ENCODE measurements around the gene FGD3.

The FGD3 gene

DNA sequence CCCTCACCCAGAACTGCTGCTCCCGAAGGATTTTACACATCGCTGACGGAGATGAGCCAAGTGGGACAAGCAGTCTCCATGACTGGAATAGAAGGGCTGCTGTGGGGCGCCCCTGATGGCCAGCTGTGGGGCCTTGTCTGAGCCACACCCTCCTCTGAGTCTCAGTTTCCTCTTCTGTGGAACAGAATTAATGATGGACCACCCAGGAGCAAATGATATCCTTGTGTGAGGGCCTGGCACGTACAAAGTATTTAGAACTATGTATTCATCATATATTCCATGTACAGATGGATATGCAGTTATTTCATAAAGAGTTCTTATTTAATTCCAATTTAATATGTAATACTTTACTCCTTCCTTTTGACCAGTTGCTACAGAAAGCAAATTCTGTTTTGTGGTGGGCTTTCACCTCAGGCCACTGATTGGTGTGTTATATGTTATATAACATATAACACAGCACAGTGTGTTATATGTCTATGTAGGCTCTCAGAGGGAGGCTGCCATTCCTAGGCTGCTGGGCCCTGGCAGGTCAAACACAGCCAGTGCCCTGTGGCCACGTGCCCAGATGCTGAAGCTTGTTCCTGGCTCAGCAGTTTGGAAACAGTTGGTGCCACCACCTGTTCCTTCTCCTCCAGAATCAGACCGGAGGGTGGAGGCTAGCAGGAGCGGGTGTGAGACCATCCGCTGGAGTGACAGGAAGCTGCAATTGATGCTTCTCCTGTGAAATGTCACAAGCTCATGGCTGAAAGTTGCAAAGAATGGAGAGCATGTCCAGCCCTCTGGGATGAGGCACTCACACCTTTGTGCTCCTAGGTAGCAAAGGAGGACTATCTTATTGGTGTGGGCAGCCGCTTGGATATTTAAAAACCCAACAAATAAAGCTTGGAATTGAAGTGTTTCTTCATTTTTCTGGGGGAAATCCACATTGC is 4.4 kb upstream of the FGD3 start:
- H3K27me3 ChIP-seq (ENCODE audit: control insufficient read depth, low read length): peaks cover 23% of the 10 kb centered on the region
- TF ChIP-seq, protein P1, sequence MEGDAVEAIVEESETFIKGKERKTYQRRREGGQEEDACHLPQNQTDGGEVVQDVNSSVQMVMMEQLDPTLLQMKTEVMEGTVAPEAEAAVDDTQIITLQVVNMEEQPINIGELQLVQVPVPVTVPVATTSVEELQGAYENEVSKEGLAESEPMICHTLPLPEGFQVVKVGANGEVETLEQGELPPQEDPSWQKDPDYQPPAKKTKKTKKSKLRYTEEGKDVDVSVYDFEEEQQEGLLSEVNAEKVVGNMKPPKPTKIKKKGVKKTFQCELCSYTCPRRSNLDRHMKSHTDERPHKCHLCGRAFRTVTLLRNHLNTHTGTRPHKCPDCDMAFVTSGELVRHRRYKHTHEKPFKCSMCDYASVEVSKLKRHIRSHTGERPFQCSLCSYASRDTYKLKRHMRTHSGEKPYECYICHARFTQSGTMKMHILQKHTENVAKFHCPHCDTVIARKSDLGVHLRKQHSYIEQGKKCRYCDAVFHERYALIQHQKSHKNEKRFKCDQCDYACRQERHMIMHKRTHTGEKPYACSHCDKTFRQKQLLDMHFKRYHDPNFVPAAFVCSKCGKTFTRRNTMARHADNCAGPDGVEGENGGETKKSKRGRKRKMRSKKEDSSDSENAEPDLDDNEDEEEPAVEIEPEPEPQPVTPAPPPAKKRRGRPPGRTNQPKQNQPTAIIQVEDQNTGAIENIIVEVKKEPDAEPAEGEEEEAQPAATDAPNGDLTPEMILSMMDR (IDR thresholded peaks at IDR 0.05; ENCODE audit: low read depth, low read length, poor library complexity, severe bottlenecking): no peak
- TF ChIP-seq EZH2phosphoT487 (IDR thresholded peaks at IDR 0.05; ENCODE audit: borderline replicate concordance, low read length): no peak
- no peaks in the 10 kb centered on the region for H3K9me3 ChIP-seq (ENCODE audit: control insufficient read depth, insufficient read depth, low read length)
- H4K20me1 ChIP-seq (ENCODE audit: control insufficient read depth, insufficient read depth, low read depth, low read length): no peaks in the 10 kb centered on the region
- no peak overlapping the region for H3K4me2 ChIP-seq (ENCODE audit: low read length)
- H3K4me3 ChIP-seq (ENCODE audit: low read length): no peak overlapping the region
- no peaks in the 10 kb centered on the region for H3K36me3 ChIP-seq (ENCODE audit: control insufficient read depth, low read length)
- H3K9me2 ChIP-seq (replicated peaks; ENCODE audit: control insufficient read depth, low read length): no peaks in the 10 kb centered on the region
- H3F3A ChIP-seq (ENCODE audit: control insufficient read depth, insufficient read depth): no peaks in the 10 kb centered on the region
- H3K79me2 ChIP-seq (ENCODE audit: control insufficient read depth, low read length): no peaks in the 10 kb centered on the region
- H3K4me1 ChIP-seq (ENCODE audit: control insufficient read depth, low read length): no peaks in the 10 kb centered on the region
- no peak overlapping the region for H3K27ac ChIP-seq (ENCODE audit: low read depth, low read length)

DNA sequence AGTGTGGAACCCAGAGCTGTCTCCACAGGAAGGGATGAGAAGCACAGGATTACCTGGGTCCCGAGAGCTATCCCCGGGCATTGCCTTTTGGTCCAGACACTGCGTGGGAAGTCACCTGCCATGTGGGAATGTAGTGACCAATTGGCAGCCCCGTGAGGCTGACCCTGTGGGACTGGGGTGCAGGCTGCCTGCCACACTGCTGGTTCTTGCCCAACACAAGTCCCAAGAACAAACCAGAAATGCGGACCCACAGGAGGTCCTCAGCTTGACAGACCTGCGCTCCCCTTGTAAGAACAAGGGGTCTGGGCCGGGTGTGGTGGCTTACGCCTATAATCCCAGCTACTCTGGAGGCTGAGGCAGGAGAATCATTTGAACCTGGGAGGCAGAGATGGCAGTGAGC is 2.4 kb upstream of the FGD3 start:
- H3K27me3 ChIP-seq (ENCODE audit: control insufficient read depth, low read length): peaks cover 30% of the 10 kb centered on the region
- no peak overlapping the region for H3K4me3 ChIP-seq (ENCODE audit: low read length)
- H3K4me1 ChIP-seq (ENCODE audit: control insufficient read depth, low read length): no peaks in the 10 kb centered on the region
- no peak overlapping the region for H3K27ac ChIP-seq (ENCODE audit: low read depth, low read length)
- H3K9me3 ChIP-seq (ENCODE audit: control insufficient read depth, insufficient read depth, low read length): no peaks in the 10 kb centered on the region
- no peaks in the 10 kb centered on the region for H4K20me1 ChIP-seq (ENCODE audit: control insufficient read depth, insufficient read depth, low read depth, low read length)
- TF ChIP-seq, protein P1 (IDR thresholded peaks at IDR 0.05; ENCODE audit: low read depth, low read length, poor library complexity, severe bottlenecking): no peak
- TF ChIP-seq EZH2phosphoT487 (IDR thresholded peaks at IDR 0.05; ENCODE audit: borderline replicate concordance, low read length): no peak
- H3K79me2 ChIP-seq (ENCODE audit: control insufficient read depth, low read length): no peaks in the 10 kb centered on the region
- H3K9me2 ChIP-seq (replicated peaks; ENCODE audit: control insufficient read depth, low read length): no peaks in the 10 kb centered on the region
- H3K4me2 ChIP-seq (ENCODE audit: low read length): no peak overlapping the region
- no peaks in the 10 kb centered on the region for H3K36me3 ChIP-seq (ENCODE audit: control insufficient read depth, low read length)
- H3F3A ChIP-seq (ENCODE audit: control insufficient read depth, insufficient read depth): no peaks in the 10 kb centered on the region

DNA sequence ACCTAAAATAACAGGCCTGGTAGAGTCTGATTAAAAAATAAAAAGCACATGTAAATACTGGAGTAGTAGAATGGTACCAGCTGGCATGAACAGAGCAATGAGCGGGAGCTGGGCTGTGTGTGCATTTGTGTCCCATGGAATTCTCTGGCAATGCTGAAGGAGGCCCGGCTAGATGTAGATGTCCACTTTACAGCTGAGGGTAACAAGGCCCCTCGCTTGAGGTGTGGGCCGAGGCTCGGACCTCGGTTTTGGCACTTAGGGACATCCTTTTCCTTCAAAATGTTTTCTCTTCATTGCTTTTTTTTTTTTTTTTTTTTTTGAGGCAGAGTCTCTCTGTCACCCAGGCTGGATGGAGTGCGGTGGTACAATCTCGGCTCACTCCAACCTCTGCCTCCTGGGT is 1.5 kb upstream of the FGD3 start:
- Histone ChIP-seq H3K36me3 (ENCODE audit: control insufficient read depth, low read length) (no peaks in the 10 kb centered on the region), H3K27ac (ENCODE audit: low read depth, low read length) (no peak overlapping the region), H3K9me3 (ENCODE audit: control insufficient read depth, insufficient read depth, low read length) (no peaks in the 10 kb centered on the region), H3K4me2 (ENCODE audit: low read length) (no peak overlapping the region), H3K79me2 (ENCODE audit: control insufficient read depth, low read length) (no peaks in the 10 kb centered on the region), H3K4me3 (ENCODE audit: low read length) (no peak overlapping the region), H4K20me1 (ENCODE audit: control insufficient read depth, insufficient read depth, low read depth, low read length) (no peaks in the 10 kb centered on the region), H3K27me3 (ENCODE audit: control insufficient read depth, low read length) (peaks cover 35% of the 10 kb centered on the region), H3F3A (ENCODE audit: control insufficient read depth, insufficient read depth) (no peaks in the 10 kb centered on the region), H3K9me2 (replicated peaks; ENCODE audit: control insufficient read depth, low read length) (no peaks in the 10 kb centered on the region), H3K4me1 (ENCODE audit: control insufficient read depth, low read length) (no peaks in the 10 kb centered on the region)
- TF ChIP-seq EZH2phosphoT487 (IDR thresholded peaks at IDR 0.05; ENCODE audit: borderline replicate concordance, low read length): no peak
- TF ChIP-seq, protein P1 (IDR thresholded peaks at IDR 0.05; ENCODE audit: low read depth, low read length, poor library complexity, severe bottlenecking): no peak
